H9 (cell line): Measurements from ENCODE around the gene FAM13A. TPM values are rescaled to one million over a fixed set of nuclear protein-coding genes. Genes with fewer than 3 reads are reported as not detected.
A peak's percentile ranks its signal among the peaks of the same experiment; 100 is the strongest.

Experiments
- DNase-seq: peaks from one replicate; pipeline ENCODE4 v3.0.0-alpha.2; 2017
- H2AFZ ChIP-seq: one replicate; pipeline ENCODE4 v1.6.1; 2013; ENCODE audit warnings: mild to moderate bottlenecking, low read length, control low read depth, moderate library complexity
- H2AK5ac ChIP-seq: 2 replicates; pipeline ENCODE4 v1.6.1; 2013; ENCODE audit warnings: low read length, control low read depth, mixed read lengths; ENCODE audit not compliant: insufficient read length
- H2BK120ac ChIP-seq: one replicate; pipeline ENCODE4 v1.6.1; 2013; ENCODE audit warnings: low read depth, mild to moderate bottlenecking, low read length, control low read depth, inconsistent platforms; ENCODE audit not compliant: poor library complexity, severe bottlenecking
- H2BK12ac ChIP-seq: 2 replicates; pipeline ENCODE4 v1.6.1; 2013; ENCODE audit warnings: low read length, control low read depth, mixed read lengths, low read depth; ENCODE audit not compliant: insufficient read length
- H2BK15ac ChIP-seq: 2 replicates; pipeline ENCODE4 v1.6.1; 2013; ENCODE audit warnings: low read depth, low read length, control low read depth
- H2BK20ac ChIP-seq: one replicate; pipeline ENCODE4 v1.6.1; 2013; ENCODE audit warnings: low read depth, mild to moderate bottlenecking, low read length, control low read depth, inconsistent platforms; ENCODE audit not compliant: poor library complexity, severe bottlenecking
- H2BK5ac ChIP-seq: 2 replicates; pipeline ENCODE4 v1.6.1; 2013; ENCODE audit warnings: low read length, control low read depth, mixed read lengths; ENCODE audit not compliant: insufficient read length
- H3K14ac ChIP-seq: 2 replicates; pipeline ENCODE4 v1.6.1; 2013; ENCODE audit warnings: low read length, control low read depth; ENCODE audit not compliant: insufficient read depth
- H3K18ac ChIP-seq: 2 replicates; pipeline ENCODE4 v1.6.1; 2013; ENCODE audit warnings: low read depth, mild to moderate bottlenecking, mixed read lengths, low read length, control low read depth; ENCODE audit not compliant: insufficient read length
- H3K23ac ChIP-seq: 2 replicates; pipeline ENCODE4 v1.6.1; 2013; ENCODE audit warnings: low read length, control low read depth, mixed read lengths, low read depth; ENCODE audit not compliant: insufficient read length
- H3K23me2 ChIP-seq: 2 replicates; pipeline ENCODE4 v1.6.1; 2013; ENCODE audit warnings: low read depth, mild to moderate bottlenecking, mixed read lengths, low read length, control low read depth; ENCODE audit not compliant: insufficient read length, poor library complexity, severe bottlenecking
- H3K27ac ChIP-seq: 2 replicates; pipeline ENCODE4 v1.5.1; 2013; ENCODE audit warnings: low read length, control low read depth, mixed read lengths, low read depth; ENCODE audit not compliant: insufficient read length
- H3K27me3 ChIP-seq: 2 replicates; pipeline ENCODE4 v1.6.1; 2013; ENCODE audit warnings: low read length, control low read depth, inconsistent platforms; ENCODE audit not compliant: insufficient read depth
- H3K4ac ChIP-seq: 2 replicates; pipeline ENCODE4 v1.6.1; 2013; ENCODE audit warnings: low read depth, mild to moderate bottlenecking, control low read depth, inconsistent platforms, low read length, moderate library complexity
- H3K4me1 ChIP-seq: 2 replicates; pipeline ENCODE4 v1.6.1; 2013; ENCODE audit warnings: low read length, control low read depth, inconsistent platforms; ENCODE audit not compliant: insufficient read depth
- H3K4me2 ChIP-seq: 2 replicates; pipeline ENCODE4 v1.6.1; 2013; ENCODE audit warnings: low read length, control low read depth, mixed read lengths; ENCODE audit not compliant: insufficient read length, insufficient read depth
- H3K56ac ChIP-seq: 2 replicates; pipeline ENCODE4 v1.6.1; 2013; ENCODE audit warnings: low read depth, mild to moderate bottlenecking, mixed read lengths, low read length, control low read depth; ENCODE audit not compliant: insufficient read length
- H3K79me1 ChIP-seq: 2 replicates; pipeline ENCODE4 v1.6.1; 2013; ENCODE audit warnings: low read depth, mild to moderate bottlenecking, moderate library complexity, low read length, control low read depth, inconsistent platforms; ENCODE audit not compliant: insufficient read depth, poor library complexity, severe bottlenecking
- H3K79me2 ChIP-seq: 2 replicates; pipeline ENCODE4 v1.6.1; 2013; ENCODE audit warnings: low read length, control low read depth, inconsistent platforms; ENCODE audit not compliant: insufficient read depth
- H3K9ac ChIP-seq: 2 replicates; pipeline ENCODE4 v1.6.1; 2013; ENCODE audit warnings: low read length, control low read depth, mixed read lengths; ENCODE audit not compliant: insufficient read length; ENCODE audit errors: extremely low read depth
- H3K9me3 ChIP-seq: one replicate; pipeline ENCODE4 v1.6.1; 2013; ENCODE audit warnings: low read depth, low read length, inconsistent platforms; ENCODE audit not compliant: control insufficient read depth
- H3T11ph ChIP-seq: one replicate; pipeline ENCODE4 v1.6.1; 2013; ENCODE audit warnings: mild to moderate bottlenecking, low read length, control low read depth, inconsistent platforms
- H4K20me1 ChIP-seq: one replicate; pipeline ENCODE4 v1.6.1; 2013; ENCODE audit not compliant: control insufficient read depth, insufficient read length, insufficient read depth
- H4K5ac ChIP-seq: 2 replicates; pipeline ENCODE4 v1.6.1; 2013; ENCODE audit warnings: low read depth, mild to moderate bottlenecking, mixed read lengths, low read length, control low read depth; ENCODE audit not compliant: insufficient read length
- H4K8ac ChIP-seq: replicated peaks from 2 replicates; pipeline ENCODE4 v1.6.1; 2013; ENCODE audit warnings: low read length, control low read depth, mixed read lengths, low read depth; ENCODE audit not compliant: insufficient read length
- H4K91ac ChIP-seq: 2 replicates; pipeline ENCODE4 v1.6.1; 2013; ENCODE audit warnings: low read depth, mild to moderate bottlenecking, moderate library complexity, mixed read lengths, low read length, control low read depth; ENCODE audit not compliant: insufficient read length
- H3K27ac Mint-ChIP-seq, 3 experiments: 2 replicates in 2 of 3; 3 replicates in 1 of 3; pipeline ENCODE4 v1.8.0; 2020 to 2021; ENCODE audit warnings: mixed read lengths in 3 of 3, mild to moderate bottlenecking in 1 of 3, moderate library complexity in 1 of 3
- H3K27me3 Mint-ChIP-seq: 2 replicates; pipeline ENCODE4 v1.8.0; 2021; ENCODE audit warnings: low read depth, mild to moderate bottlenecking, moderate library complexity, mixed read lengths
- H3K36me3 Mint-ChIP-seq, 3 experiments: 2 replicates in 2 of 3; 3 replicates in 1 of 3; pipeline ENCODE4 v1.8.0; 2020 to 2021; ENCODE audit warnings: low read depth in 3 of 3, mixed read lengths in 3 of 3; ENCODE audit not compliant: insufficient read depth in 1 of 3
- H3K4me1 Mint-ChIP-seq, 2 experiments: 2 replicates each; pipeline ENCODE4 v1.8.0; 2020; ENCODE audit warnings: mixed read lengths in 2 of 2
- H3K4me3 Mint-ChIP-seq, 2 experiments: 2 replicates in 1 of 2; 3 replicates in 1 of 2; pipeline ENCODE4 v1.8.0; 2020 to 2021; ENCODE audit warnings: mild to moderate bottlenecking in 2 of 2, mixed read lengths in 2 of 2, moderate library complexity in 1 of 2
- H3K9me3 Mint-ChIP-seq, 2 experiments: 2 replicates in 1 of 2; 3 replicates in 1 of 2; pipeline ENCODE4 v1.8.0; 2020; ENCODE audit warnings: mild to moderate bottlenecking in 2 of 2, mixed read lengths in 2 of 2, moderate library complexity in 1 of 2
- CTCF ChIP-seq: fragments of 200-600 bp; sonication (generic); conservative IDR thresholded peaks from 3 replicates; pipeline ENCODE4 v1.8.0; 2021; ENCODE audit warnings: antibody characterized with exemption, mild to moderate bottlenecking
- WGBS: extraction: QIAGEN DNeasy Blood & Tissue Kit; methylation state at CpG from one replicate; pipeline ENCODE4 v1.1.7; 2013; ENCODE audit warnings: missing lambda C conversion rate, low lambda C conversion rate, mixed read lengths; ENCODE audit not compliant: insufficient read length; ENCODE audit errors: extremely low coverage; 5-methylcytosine and 5-hydroxymethylcytosine counted together
- total RNA-seq: library from RNA; stranded (reverse); gene quantifications from 2 replicates; pipeline ENCODE4 v1.2.1, GENCODE V29; 2021

Gene FAM13A
- total RNA-seq, 1 experiment from 2014 or later = 12.7 TPM

DNA sequence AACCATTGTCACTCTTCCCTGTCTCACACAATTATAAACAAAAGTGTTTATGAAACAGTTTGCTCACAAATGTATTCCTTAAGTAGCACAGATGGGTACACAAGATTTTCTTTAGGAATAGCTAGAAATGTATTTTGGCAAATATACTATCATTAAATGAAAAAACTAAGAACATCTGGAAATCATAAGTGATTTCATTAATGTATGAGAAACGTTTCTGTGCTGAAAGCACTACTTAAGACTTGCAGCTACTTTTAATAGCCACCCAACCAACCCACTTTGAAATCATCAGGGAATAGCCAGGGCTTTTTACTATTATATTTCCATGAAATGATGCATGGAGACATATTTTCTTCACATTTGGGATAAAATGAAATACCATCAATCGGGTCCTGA, 297.1 kb downstream of the FAM13A start:
- no peak for TF ChIP-seq CTCF

More for the DNA sequence above, 297.1 kb downstream of the FAM13A start:
- Histone ChIP-seq H3K9ac (no peak overlapping the region), H2BK15ac (no peak overlapping the region), H2BK120ac (no peak overlapping the region), H2BK12ac (no peak overlapping the region), H2AFZ (no peak overlapping the region), H4K20me1 (no peaks in the 10 kb centered on the region), H3K9me3 (no peaks in the 10 kb centered on the region), H3K27me3 (no peaks in the 10 kb centered on the region), H3K56ac (no peak overlapping the region), H3K4me1 (peaks cover 2% of the 10 kb centered on the region; the same call in 1 of the 2 replicates), H4K5ac (no peak overlapping the region), H3K27ac (no peak overlapping the region), H2AK5ac (no peak overlapping the region), H3K23me2 (no peaks in the 10 kb centered on the region), H3T11ph (no peak overlapping the region), H3K79me2 (no peaks in the 10 kb centered on the region), H3K79me1 (no peaks in the 10 kb centered on the region), H3K4ac (no peak overlapping the region), H4K91ac (no peak overlapping the region), H4K8ac (no peak overlapping the region), H2BK20ac (no peak overlapping the region), H3K18ac (no peak overlapping the region), H3K4me2 (no peak overlapping the region), H2BK5ac (no peak overlapping the region), H3K14ac (no peak overlapping the region), H3K23ac (no peak overlapping the region)
- Mint-ChIP-seq H3K36me3 (no peaks in the 10 kb centered on the region), H3K27ac (peak overlapping the region in 1 of 3 experiments; percentile 90; a peak in 2 of 7 replicates), H3K9me3 (no peaks in the 10 kb centered on the region), H3K27me3 (no peaks in the 10 kb centered on the region), H3K4me1 (peaks cover 24 to 31% of the 10 kb centered on the region in 2 experiments), H3K4me3 (no peak overlapping the region)
- WGBS = no CpG with 5 or more reads among the region's 2 CpGs
- DNase-seq = no peak
